ENCODE measurements around the gene POLK. TPM values are rescaled to one million over a fixed set of nuclear protein-coding genes. Genes with fewer than 3 reads are reported as not detected.

The POLK gene
- total and polyA plus RNA-seq, 2 of the 8 experiments (the other 6 are each of a cell fraction or from before 2014, with no cell fraction given): 2.0 to 9.0 TPM

DNA sequence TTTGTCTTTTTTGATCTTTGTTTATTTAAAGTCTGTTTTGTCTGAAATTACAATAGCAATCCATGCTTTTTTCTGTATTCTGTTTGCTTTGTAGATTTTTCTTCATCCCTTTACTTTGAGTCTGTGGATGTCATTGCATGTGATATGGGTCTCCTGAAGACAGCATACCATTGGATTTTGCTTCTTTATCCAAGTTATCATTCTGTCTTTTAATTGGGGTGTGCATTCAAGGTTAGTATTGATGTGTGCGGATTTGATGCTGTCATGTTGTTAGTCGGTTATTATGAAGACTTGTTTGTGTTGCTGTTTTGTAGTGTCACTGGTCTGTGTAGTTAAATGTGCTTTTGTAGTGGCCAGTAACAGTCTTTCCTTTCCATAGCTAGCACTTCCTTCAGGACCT lies 23.0 kb downstream of the POLK start:
- Histone ChIP-seq H3K36me3 (ENCODE audit: control insufficient read depth in 2 of 4, insufficient read depth in 4 of 4, low read length in 3 of 4) (no peaks in the 10 kb centered on the region), H4K20me1 (replicated peaks in 1 of 2; ENCODE audit: control insufficient read depth in 1 of 2, insufficient read depth in 2 of 2, low read length in 2 of 2) (peaks cover 0 to 3% of the 10 kb centered on the region in 2 experiments), H2AK5ac (ENCODE audit: low read depth, low read length) (no peak overlapping the region), H3K79me1 (ENCODE audit: low read depth, low read length) (peaks cover 2% of the 10 kb centered on the region; the same call in 1 of the 2 replicates), H3K4ac (replicated peaks; ENCODE audit: insufficient read length, low read depth, low read length) (no peak overlapping the region), H3K27ac (ENCODE audit: low read depth, low read length) (no peak overlapping the region), H4K5ac (ENCODE audit: insufficient read length, low read depth, low read length) (no peak overlapping the region), H2BK5ac (ENCODE audit: low read depth, low read length) (no peak overlapping the region), H2BK12ac (ENCODE audit: low read depth, low read length) (no peak overlapping the region), H2BK20ac (ENCODE audit: low read length) (no peak overlapping the region), H3K27me3 (replicated peaks in 1 of 4; ENCODE audit: control insufficient read depth in 3 of 4, extremely low read depth in 1 of 4, insufficient read depth in 3 of 4, low read length in 3 of 4) (no peaks in the 10 kb centered on the region), H2AFZ (ENCODE audit: low read length) (no peak overlapping the region), H3K18ac (ENCODE audit: extremely low read depth, low read length) (no peak overlapping the region), H3K79me2 (ENCODE audit: control insufficient read depth in 1 of 2, insufficient read depth in 2 of 2, low read length in 2 of 2) (peaks cover 0 to 4% of the 10 kb centered on the region in 2 experiments; a peak in 1 of 4 replicates), H4K8ac (ENCODE audit: extremely low read depth, insufficient read depth, low read length) (no peak overlapping the region), H2BK120ac (replicated peaks; ENCODE audit: low read depth, low read length) (no peak overlapping the region), H3K23ac (ENCODE audit: insufficient read length) (no peak overlapping the region), H4K91ac (replicated peaks; ENCODE audit: insufficient read length, low read length) (no peak overlapping the region), H3K4me2 (ENCODE audit: insufficient read depth in 1 of 2, low read depth in 2 of 2, low read length in 2 of 2) (no peak overlapping the region), H3K14ac (ENCODE audit: insufficient read length) (no peak overlapping the region), H3K56ac (replicated peaks; ENCODE audit: insufficient read length, low read depth, low read length) (no peak overlapping the region), H3K4me1 (replicated peaks in 1 of 4; ENCODE audit: control insufficient read depth in 3 of 4, insufficient read depth in 4 of 4, low read length in 3 of 4) (peaks cover 0 to 6% (median 4%) of the 10 kb centered on the region in 4 experiments; a peak in 4 of 7 replicates), H3K9me3 (ENCODE audit: insufficient read depth in 2 of 2, low read depth in 1 of 2, low read length in 1 of 2) (no peaks in the 10 kb centered on the region), H2BK15ac (ENCODE audit: low read length) (no peak overlapping the region), H3K9ac (replicated peaks in 1 of 4; ENCODE audit: extremely low read depth in 1 of 4, low read depth in 3 of 4, low read length in 3 of 4) (no peak overlapping the region), H3K4me3 (ENCODE audit: extremely low read depth in 1 of 4, insufficient read depth in 2 of 4, low read depth in 3 of 4, low read length in 4 of 4) (no peak overlapping the region), H3K23me2 (ENCODE audit: low read depth, low read length) (no peaks in the 10 kb centered on the region)
- DNase-seq (ENCODE audit: low read depth in 1 of 2, low spot score in 2 of 2): no peak
- no peak for TF ChIP-seq SIX5 (IDR thresholded peaks at IDR 0.05; ENCODE audit: low read depth, low read length)
- TF ChIP-seq BCL11A (IDR thresholded peaks at IDR 0.05; ENCODE audit: low read depth in 2 of 2, low read length in 2 of 2): no peak
- TF ChIP-seq CTBP2 (IDR thresholded peaks at IDR 0.05; ENCODE audit: borderline replicate concordance, insufficient read depth, insufficient read length, low read length): no peak
- no peak for TF ChIP-seq JUND (IDR thresholded peaks at IDR 0.05; ENCODE audit: low read length)
- TF ChIP-seq TAF1 (IDR thresholded peaks at IDR 0.05; ENCODE audit: low read depth, low read length): no peak
- no peak for TF ChIP-seq CBX5 (IDR thresholded peaks at IDR 0.05; ENCODE audit: low read depth, low read length)
- no peak for TF ChIP-seq RBBP5 (IDR thresholded peaks at IDR 0.05; ENCODE audit: borderline replicate concordance, low read depth, low read length)
- TF ChIP-seq JUN (IDR thresholded peaks at IDR 0.05; ENCODE audit: low read depth, low read length): no peak
- no peak for TF ChIP-seq TCF12 (IDR thresholded peaks at IDR 0.05; ENCODE audit: low read depth, low read length)
- WGBS, 2 experiments (ENCODE audit: extremely low coverage in 1 of 2, insufficient coverage in 1 of 2, insufficient read length in 1 of 2, insufficient replicate concordance in 2 of 2, low coverage in 1 of 2, low lambda C conversion rate in 2 of 2, missing lambda C conversion rate in 1 of 2): 90% methylated on average over 2 of the region's 2 CpGs; no CpG with 5 or more reads in 1 of the 2 experiments
- POLR2A ChIA-PET (ENCODE audit: partially characterized antibody): no interaction called here
- FAIRE-seq: no peak
- CTCF ChIA-PET (ENCODE audit: partially characterized antibody): no interaction called here
